SH-SY5Y (cell line): ENCODE data around the gene ARHGDIB.

Source experiments
- GATA2 ChIP-seq: IDR thresholded peaks from 2 replicates; pipeline ENCODE4 v1.6.1; 2011; ENCODE audit warnings: mild to moderate bottlenecking, low read depth, low read length
- GATA3 ChIP-seq: IDR thresholded peaks from 2 replicates; pipeline ENCODE4 v1.6.1; 2011; ENCODE audit warnings: low read depth, mild to moderate bottlenecking, low read length, moderate library complexity

DNA sequence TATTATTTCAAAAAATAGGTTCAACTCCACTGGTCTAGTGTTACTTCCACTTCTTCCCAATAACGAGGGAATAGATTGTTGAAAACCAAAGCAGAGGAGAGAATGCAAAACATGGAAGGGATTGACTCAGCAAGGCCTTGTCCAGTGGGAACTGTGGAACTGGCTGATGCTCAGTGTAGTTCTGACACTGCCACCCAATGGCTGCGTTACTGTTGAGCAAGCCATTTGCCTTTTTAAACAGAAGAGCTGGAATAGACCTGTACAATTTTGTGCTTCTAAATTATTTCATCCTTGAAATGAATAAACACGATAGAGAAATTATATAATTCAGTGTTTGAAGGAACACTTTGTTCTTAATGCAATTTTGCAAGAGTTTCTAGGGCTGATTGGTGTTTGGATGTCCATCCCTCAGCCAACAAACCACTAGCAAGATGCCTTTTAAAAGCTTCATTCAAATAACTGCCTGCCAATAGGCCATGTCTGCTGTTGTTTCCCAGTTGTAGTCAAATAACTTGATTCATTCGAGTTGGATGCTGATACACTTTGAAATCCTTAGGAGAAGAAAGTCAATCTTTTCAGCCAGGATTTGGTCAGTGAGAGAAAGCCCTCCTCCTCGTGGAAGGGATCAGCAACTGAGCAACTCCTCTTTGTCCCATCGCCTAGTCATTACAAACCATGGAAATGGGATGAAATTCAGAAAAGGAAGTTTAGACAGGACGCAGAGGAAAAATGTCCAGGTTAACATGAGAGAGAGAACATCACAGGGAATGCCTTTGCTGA lies 68.5 kb downstream of the ARHGDIB start:
- TF ChIP-seq GATA2 (no peak), GATA3 (no peak)
